ENCODE measurements around the gene HSD11B2. TPM values are rescaled to one million over a fixed set of nuclear protein-coding genes. Genes with fewer than 3 reads are reported as not detected.

HSD11B2 gene
- total and polyA plus RNA-seq, 8 donors: 0.89 to 837 (median 2.9) TPM; not detected in 1

DNA sequence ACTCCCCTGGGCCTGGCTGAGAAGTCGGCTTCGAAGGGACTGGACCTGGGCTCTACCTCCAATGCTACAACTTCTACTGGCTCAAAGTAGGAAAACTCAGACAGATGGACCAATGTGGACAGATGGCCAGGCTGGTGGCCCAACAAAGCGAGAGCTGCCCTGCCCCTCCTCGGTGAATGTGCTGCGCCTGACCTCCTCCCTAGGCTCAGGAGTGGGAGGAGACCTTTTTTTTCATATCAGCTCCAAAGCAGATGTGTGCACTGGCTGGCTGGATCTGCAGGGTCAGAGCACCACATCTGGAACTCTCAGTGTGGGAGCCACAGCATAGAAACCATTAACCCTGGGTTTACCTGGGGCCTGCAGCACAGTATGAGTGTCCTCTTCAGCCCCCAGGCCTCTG, 29.2 kb downstream of the HSD11B2 start:
- Histone ChIP-seq H3K36me3 (peaks cover 0 to 13% (median 0%) of the 10 kb centered on the region in 4 donors), H3K4me1 (peaks cover 76 to 97% (median 85%) of the 10 kb centered on the region in 4 donors), H3K27me3 (no peaks in the 10 kb centered on the region), H3K4me3 (no peak overlapping the region), H3K9me3 (no peaks in the 10 kb centered on the region), H3K27ac (peak overlapping the region; percentile 60 to 89 (median 80))
- WGBS, 5 donors: 60 to 79% (median 68%) methylated on average over 5 of the region's 5 CpGs
- DNase-seq: peak in 1 of 2 donors; percentile 44
- intact Hi-C loops (cut with DNase I; ENCODE audit: low total_unique reads): no loop called here
- TF ChIP-seq EP300 (IDR thresholded peaks at IDR 0.05): no peak
- TF ChIP-seq, protein P1, sequence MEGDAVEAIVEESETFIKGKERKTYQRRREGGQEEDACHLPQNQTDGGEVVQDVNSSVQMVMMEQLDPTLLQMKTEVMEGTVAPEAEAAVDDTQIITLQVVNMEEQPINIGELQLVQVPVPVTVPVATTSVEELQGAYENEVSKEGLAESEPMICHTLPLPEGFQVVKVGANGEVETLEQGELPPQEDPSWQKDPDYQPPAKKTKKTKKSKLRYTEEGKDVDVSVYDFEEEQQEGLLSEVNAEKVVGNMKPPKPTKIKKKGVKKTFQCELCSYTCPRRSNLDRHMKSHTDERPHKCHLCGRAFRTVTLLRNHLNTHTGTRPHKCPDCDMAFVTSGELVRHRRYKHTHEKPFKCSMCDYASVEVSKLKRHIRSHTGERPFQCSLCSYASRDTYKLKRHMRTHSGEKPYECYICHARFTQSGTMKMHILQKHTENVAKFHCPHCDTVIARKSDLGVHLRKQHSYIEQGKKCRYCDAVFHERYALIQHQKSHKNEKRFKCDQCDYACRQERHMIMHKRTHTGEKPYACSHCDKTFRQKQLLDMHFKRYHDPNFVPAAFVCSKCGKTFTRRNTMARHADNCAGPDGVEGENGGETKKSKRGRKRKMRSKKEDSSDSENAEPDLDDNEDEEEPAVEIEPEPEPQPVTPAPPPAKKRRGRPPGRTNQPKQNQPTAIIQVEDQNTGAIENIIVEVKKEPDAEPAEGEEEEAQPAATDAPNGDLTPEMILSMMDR (IDR thresholded peaks at IDR 0.05): no peak
- no peak for TF ChIP-seq POLR2A (IDR thresholded peaks at IDR 0.05)
- no peak for TF ChIP-seq POLR2AphosphoS5 (IDR thresholded peaks at IDR 0.05)

DNA sequence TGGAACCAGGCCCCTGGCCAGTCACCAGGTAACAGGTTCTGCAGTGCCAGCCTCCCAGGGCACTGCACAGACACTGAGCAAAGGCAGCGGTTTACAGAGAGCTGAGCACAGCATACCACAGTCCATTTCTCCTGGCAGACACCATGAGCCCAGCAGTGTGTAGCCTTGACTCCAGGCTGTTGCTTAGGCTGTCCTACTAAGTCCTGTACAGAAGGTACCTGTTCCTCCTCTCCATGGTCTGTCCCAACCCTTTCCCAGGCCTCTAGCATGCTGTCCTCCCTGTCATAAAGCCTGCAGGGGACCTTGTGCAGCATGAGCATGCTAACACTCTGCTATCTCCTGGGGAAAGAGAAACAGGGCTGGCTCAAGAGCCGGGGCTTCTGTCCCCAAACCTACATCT, 30.0 kb downstream of the HSD11B2 start:
- peaks cover 82 to 100% (median 93%) of the 10 kb centered on the region in 4 donors for H3K4me1 ChIP-seq
- H3K9me3 ChIP-seq: no peaks in the 10 kb centered on the region
- TF ChIP-seq, protein P1 (IDR thresholded peaks at IDR 0.05): no peak
- TF ChIP-seq EP300 (IDR thresholded peaks at IDR 0.05): no peak
- TF ChIP-seq POLR2A (IDR thresholded peaks at IDR 0.05): no peak
- no peak for TF ChIP-seq POLR2AphosphoS5 (IDR thresholded peaks at IDR 0.05)
- no peaks in the 10 kb centered on the region for H3K27me3 ChIP-seq
- H3K27ac ChIP-seq: peak overlapping the region; percentile 38 to 89 (median 80)
- no peak overlapping the region for H3K4me3 ChIP-seq
- intact Hi-C loops (cut with DNase I; ENCODE audit: low total_unique reads): no loop called here
- peaks cover 0 to 13% (median 0%) of the 10 kb centered on the region in 4 donors for H3K36me3 ChIP-seq
- no peak for DNase-seq
- 62 to 77% (median 67%) methylated on average over 1 to 2 of the region's 2 CpGs for WGBS, 5 donors

DNA sequence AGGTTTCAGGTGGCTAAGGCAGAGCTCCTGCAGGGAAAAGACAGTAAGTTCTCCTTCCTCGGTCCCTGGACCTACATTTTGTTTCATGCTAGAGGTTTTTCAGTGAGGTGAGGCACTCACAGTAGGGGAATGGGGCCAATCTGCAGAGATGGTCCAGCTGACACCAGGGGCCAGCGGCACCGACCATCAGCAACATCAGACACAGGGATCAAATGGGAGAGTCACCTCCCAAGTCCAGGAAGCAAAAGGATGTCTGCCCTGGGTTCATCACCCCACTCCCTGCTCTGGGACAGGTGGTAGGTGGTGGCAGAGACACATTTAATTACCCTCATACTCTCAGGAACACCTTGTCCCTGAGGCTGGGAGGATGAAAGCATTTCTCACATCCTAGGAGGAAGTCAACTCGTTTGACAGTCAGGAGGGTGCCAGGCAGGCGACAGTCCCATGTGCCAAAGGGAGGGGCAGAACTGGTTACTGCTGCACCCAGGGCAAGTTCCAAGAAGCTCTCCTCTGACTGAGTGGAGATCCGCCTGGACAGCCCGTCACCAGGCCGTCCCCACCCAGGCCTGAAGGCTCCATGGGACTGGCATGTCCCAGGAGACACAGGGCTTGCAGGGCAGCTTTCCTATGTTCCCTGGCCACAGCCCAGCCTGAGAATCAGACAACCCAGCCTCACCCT, 30.8 kb downstream of the HSD11B2 start:
- WGBS, 5 donors: 43 to 59% (median 53%) methylated on average over 5 to 8 of the region's 8 CpGs
- no peak overlapping the region for H3K4me3 ChIP-seq
- H3K36me3 ChIP-seq: peaks cover 0 to 13% (median 0%) of the 10 kb centered on the region in 4 donors
- intact Hi-C loops (cut with DNase I; ENCODE audit: low total_unique reads): no loop called here
- H3K9me3 ChIP-seq: no peaks in the 10 kb centered on the region
- no peaks in the 10 kb centered on the region for H3K27me3 ChIP-seq
- TF ChIP-seq EP300 (IDR thresholded peaks at IDR 0.05): no peak
- no peak for TF ChIP-seq POLR2A (IDR thresholded peaks at IDR 0.05)
- TF ChIP-seq, protein P1 (IDR thresholded peaks at IDR 0.05): no peak
- peak in 2 of 3 donors; percentile 74 to 81 for TF ChIP-seq POLR2AphosphoS5 (IDR thresholded peaks at IDR 0.05)
- peak overlapping the region; percentile 38 to 89 (median 80) for H3K27ac ChIP-seq
- H3K4me1 ChIP-seq: peaks cover 74 to 97% (median 88%) of the 10 kb centered on the region in 4 donors
- DNase-seq: peak; percentile 77 to 83

DNA sequence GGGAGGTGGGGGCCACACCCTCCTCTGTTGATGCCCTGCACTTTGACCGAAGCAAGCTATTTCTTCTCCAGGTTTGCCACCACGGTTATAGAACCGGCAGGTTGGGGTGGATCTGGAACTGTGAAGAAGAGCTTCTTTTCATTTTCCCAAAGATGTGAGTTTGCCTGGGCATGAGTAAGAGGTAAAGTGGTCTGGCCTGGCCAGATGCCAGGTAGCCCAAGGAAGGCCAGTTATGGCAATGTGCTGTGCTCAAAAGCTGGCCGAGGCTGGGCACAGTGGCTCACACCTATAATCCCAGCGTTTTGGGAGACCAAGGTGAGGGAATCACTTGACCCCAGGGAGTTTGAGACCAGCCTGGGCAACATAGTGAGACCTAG, 31.3 kb downstream of the HSD11B2 start:
- Histone ChIP-seq H3K4me3 (no peak overlapping the region), H3K9me3 (no peaks in the 10 kb centered on the region), H3K27ac (peak overlapping the region; percentile 38 to 89 (median 80)), H3K36me3 (peaks cover 0 to 13% (median 0%) of the 10 kb centered on the region in 4 donors), H3K4me1 (peaks cover 69 to 92% (median 83%) of the 10 kb centered on the region in 4 donors), H3K27me3 (no peaks in the 10 kb centered on the region)
- TF ChIP-seq, protein P1 (IDR thresholded peaks at IDR 0.05): no peak
- TF ChIP-seq EP300 (IDR thresholded peaks at IDR 0.05) (no peak), POLR2A (IDR thresholded peaks at IDR 0.05) (no peak), POLR2AphosphoS5 (IDR thresholded peaks at IDR 0.05) (no peak)
- 37 to 66% (median 45%) methylated on average over 5 of the region's 5 CpGs for WGBS, 5 donors
- DNase-seq: no peak
- intact Hi-C loops (cut with DNase I; ENCODE audit: low total_unique reads): no loop called here
